Glomerular visceral epithelial cell (primary cell): ENCODE results near the gene GEMIN7.

Experiments used
- DNase-seq: peaks from one replicate; pipeline ENCODE4 v3.0.0-alpha.2; 2016; ENCODE audit errors: extremely low spot score

Gene GEMIN7

DNA sequence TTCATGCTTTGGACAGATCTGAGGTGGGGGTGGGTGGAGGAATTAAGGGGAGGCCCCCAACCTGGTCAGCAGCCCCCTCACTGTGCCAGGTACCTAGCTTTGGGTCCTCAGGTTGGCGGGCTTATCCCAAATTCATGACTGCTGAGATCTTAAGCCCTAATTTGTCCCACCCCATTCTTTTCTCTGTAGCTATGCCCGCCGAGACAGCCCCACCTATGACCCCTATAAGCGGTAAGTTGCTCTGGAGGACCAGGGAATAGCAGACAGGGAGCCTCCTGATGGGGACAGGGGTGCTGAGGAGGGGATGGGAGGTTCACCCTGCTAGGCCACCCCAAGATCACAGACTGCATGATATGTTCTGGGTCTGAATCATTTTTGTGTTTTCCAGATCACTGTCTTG is 17.1 kb upstream of the GEMIN7 start:
- no peak for DNase-seq

GRCh38 chr19:45063851-45064801 is 14.9 kb upstream of the GEMIN7 start:
- no peak for DNase-seq

- DNase-seq, result no peak
These were observed 12.0 kb upstream of the GEMIN7 start for GRCh38 chr19:45066921-45067661.

DNA sequence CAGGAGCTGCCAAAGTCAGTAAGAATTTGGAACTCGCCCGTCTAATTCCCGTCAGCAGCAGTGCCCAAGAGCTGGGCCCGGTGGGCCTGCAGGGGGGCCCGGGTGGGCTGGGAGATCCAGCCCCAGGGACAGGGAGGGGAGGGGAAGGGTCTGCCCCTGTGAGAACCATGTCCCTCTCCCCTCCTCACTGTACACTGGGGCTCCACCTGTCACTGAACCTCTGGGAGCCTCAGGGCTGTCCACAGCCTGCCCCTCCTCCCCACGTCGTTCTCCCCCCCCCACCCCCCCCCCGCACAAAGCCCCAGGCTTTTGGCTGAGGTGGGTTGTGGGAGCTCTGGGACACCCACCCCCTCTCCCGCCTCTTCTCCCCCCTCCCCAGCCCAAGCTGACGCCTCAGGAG is 11.0 kb upstream of the GEMIN7 start:
- no peak for DNase-seq

GRCh38 chr19:45069056-45069455 is 10.0 kb upstream of the GEMIN7 start:
- no peak for DNase-seq

DNA sequence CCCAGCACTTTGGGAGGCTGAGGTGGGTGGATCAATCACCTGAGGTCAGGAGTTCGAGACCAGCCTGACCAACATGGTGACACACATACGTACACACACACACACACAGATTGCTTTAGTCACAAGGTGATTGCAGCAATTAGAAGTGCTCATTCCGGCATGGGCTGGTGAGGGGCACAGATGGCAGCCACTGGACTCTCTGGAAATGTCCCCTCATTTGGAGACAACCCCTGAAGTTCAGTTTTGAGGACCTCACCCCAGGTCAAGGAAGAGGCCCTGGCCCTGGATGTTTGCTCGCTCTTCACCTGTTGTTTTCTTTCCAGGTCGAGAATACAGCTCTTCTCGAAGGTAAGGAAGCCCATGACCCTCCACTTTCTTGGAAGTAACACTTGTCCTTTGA is 8.8 kb upstream of the GEMIN7 start:
- DNase-seq, result no peak

DNA sequence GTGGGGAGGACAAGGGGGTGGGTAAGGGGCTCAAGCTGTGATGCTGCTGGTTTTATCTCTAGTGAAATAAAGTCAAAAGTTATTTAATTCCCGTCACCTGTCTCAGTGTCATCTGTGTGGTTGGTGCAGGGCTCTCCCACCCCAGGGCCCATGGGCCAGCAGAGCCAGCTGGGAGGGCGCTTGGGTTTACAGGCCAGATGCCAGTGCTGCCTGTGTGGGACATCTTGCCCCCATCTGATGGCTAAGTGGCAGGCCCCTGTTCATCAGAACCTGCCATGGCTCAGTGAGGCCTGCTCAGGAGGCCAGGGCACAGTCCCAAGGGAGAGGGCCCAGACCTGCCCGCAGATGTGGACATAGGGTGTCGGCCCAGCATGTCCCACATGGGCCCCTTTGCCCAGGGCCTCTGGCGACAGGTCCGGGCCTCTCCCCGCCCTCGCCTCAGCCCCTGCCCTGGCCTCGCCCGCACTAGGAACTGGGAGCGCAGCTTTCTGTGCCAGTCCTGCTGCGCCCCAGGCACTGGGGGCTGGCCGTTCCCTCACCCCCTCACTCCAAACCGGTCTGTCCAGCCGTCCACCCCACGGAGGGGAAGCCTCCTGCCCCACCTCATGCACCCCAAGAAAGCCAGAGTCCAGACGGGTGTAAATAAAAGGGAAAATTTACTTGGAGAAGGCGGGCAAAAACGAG is 8.1 kb upstream of the GEMIN7 start:
- DNase-seq, result no peak

DNA sequence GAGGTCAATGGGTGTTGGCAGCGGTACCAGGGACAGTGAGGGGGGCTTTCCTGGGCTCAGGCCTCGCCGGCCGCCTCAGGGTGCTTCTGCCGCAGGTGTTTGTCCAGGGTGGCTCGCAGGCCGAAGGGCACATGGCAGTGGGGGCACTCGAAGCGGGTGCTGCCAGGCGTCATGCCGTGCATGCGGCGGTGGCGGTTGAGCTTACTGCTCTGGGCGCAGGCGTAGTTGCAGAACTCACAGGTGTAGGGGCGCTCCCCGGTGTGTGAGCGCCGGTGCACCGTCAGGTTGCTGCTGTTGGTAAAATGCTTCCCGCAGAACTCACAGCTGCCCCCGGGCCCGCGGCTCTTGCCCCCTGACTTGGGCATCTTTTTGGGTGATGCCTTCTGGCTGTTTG is 7.5 kb upstream of the GEMIN7 start:
- DNase-seq, result no peak

- no peak for DNase-seq
These were observed 6.9 kb upstream of the GEMIN7 start for GRCh38 chr19:45071969-45072790.

DNA sequence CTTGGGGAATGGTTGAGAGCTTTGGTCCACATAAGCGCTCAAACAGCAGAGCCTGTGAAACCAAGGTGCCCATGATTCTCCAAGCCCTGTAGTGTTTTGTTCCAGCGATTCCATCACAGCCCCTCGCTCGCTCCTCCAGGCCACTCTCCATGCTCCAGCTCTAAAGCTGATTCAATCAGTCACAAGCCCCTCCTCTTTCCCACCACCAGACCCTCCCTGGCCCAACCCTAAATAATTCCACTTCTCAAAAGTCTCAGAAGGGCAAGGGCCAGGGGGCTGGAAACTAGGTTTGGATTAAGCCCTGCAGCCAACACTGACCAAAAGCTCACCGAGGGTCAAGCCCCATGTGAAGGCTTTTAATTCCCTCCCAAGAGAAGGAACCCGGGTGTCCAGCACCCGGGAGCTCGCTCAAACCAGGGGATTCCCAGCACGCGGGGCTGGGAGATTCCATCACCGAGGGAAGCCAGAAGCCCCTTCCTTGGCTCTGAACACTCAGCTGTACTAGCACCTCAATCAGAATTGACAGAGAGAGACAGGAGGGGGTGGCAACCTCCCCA is 4.2 kb upstream of the GEMIN7 start:
- DNase-seq, result no peak

- DNase-seq, result peak; percentile 87
These were observed 3.6 kb upstream of the GEMIN7 start for GRCh38 chr19:45075301-45076028.

- DNase-seq, result peak; percentile 69
These were observed 2.8 kb upstream of the GEMIN7 start, which contains the start of gene ZNF296 for GRCh38 chr19:45076029-45076850. Gene ZNF296 (minus strand): TSS chr19:45076478. CDS start chr19:45076373, 105 bp downstream.

DNA sequence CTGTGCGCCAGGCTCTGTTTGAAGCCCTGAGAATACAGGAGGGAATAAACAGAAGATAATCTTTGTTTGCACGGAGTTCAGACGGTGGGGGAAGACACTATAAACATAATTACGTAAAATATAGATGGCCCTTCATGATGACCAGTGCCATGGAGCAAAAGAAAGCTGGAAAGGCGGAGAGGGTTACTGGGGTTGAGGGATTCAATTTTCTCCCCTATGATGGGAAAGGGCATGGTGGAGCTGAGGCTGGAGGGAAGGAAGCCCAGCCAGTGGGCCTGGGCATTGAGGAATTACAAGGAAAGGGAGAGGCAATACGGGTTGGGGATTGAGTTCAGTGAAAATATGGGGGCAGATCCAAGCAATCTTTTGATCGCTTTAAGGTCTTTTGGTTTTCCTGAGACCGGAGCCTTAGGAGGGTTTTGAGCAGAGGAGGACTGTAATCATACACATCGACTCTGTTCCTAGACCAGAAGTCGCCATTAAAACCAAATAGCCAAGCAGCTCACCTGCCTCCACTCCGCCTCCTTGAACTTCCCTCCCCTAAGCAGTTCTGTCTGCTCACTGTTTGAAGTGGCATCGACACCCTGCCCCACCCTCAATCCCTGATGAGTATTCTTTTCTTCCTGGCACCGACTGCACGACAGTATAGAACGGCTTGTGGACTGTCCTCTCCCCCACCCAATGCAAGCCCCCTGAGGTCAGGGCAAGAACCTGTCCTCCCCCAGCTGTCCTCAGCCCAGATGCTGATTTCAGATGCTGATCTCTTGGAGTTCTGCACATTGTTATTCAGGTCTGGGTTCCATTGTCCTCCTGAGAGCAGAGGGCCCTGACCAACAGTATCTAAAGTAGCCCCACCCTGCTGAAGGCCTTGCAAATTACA is 2.0 kb upstream of the GEMIN7 start:
- no peak for DNase-seq

DNA sequence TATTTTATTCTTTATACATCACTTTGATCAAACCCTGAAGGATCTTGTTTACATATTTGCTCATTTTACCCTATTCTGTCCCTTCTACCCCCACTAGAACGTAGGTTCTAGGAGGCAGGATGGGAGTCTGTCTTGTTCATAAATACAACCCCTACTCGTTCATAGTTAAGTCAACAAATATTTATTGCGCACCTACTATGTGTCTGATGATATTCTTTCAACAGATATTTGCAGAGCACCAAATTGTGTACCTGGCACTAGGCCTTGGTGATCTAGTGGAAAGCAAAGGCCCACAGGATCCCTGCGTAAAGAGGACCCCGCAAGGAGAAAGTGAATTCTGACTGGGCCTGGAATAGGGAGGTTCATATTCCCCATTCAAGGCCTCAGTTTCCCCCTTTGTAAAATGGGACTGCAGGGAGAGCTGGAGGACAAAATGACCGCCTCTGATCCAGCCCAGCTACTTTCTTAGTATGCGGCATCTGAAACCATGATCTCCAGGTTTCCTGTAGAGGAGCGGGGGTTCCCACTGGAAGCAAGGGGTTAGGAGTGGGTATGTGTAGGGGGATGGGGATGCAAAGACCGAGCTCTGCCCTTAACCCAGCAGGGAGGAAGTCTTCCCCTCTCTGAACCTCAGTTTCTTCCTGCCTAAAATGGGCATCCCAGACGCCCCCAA is 534 bp upstream of the GEMIN7 start:
- DNase-seq, result no peak

DNA sequence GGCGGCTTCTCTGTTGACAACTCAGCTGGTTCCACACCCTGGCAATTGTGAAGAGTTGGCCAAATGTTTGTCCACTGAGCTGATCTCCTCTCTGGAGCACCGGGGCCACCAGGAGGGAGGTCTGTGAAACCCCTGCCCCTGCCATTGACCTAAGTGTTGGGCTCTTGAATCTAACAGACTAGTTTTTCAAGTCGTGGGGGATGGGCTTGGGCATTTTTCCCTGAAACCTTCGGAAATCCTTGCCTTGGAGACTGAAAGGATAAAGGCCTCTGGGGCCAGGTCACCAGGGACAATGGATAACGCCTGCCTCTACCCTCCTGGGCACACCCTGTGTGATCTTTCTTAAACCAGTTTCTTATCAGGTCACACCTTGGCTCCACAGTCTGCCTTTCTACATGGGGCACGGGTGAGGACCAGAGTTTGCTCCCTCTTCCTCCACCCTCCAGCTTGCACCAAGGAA is 881 bp downstream of the GEMIN7 start:
- DNase-seq, result no peak

- no peak for DNase-seq
These were observed 3.1 kb downstream of the GEMIN7 start for GRCh38 chr19:45082170-45082569.

- no peak for DNase-seq
These were observed 7.4 kb downstream of the GEMIN7 start for GRCh38 chr19:45086480-45086879.

DNA sequence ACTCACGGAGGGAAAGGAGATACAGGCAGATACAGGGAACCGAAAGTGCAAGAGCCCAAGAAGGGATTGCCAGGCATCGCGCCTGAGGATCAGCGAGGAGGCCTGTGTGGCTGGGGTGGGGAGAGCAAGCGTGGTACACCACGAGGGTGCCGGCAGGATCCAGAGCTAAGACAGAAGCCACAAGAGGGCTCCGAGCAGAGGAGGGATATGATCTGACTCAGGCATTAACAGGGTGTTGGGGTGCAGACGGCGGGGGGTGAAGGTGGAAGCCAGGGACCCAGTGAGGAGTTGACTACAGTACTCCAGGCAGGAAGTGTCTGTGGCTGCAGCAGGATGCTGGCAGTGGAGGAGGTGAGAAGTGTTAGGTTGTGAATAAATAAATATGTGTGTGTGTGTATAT is 8.5 kb downstream of the GEMIN7 start:
- no peak for DNase-seq
